ENCODE data around the gene EHMT1.

The EHMT1 gene

DNA sequence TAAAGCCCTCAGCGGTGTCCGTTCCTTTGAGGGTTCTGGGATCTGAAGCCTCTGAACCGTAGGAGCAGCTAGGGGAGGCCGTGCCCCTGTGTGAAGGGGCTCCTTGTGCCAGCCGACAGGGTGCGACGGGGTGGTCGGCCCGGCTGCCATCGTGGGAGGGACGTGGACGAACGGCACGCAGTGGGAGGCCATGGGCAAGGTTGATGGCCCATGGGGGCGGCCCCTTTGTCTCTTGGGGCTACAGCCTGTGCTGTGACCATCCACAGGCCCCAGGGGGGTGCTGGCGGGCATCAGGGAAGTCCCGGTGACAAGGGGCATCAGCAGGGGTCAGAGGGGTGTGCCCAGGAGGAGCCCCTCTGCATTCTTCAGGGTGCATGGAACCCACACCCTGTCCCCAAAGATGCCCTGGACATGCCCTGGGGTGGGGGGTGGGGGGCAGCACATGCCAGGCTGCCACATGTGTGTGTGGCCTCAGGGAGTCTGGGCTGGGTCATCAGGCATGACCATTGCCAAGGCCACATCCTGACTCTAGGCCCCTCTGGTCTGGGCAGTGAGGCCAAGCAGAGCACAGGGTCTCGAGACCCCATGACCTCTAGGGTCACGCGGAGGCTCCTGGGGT, 209.2 kb downstream of the EHMT1 start:
- Histone ChIP-seq H3F3A (ENCODE audit: insufficient read depth, low read length) (no peaks in the 10 kb centered on the region), H3K4me1 (ENCODE audit: low read length) (no peaks in the 10 kb centered on the region), H2AFZ (ENCODE audit: low read length) (no peak overlapping the region), H3K79me2 (ENCODE audit: low read length) (no peaks in the 10 kb centered on the region), H3K4me2 (ENCODE audit: low read depth, low read length) (no peak overlapping the region), H3K9me2 (replicated peaks; ENCODE audit: insufficient read depth, low read length) (no peaks in the 10 kb centered on the region), H3K4me3 (ENCODE audit: low read length) (no peak overlapping the region), H3K9ac (ENCODE audit: low read length) (no peak overlapping the region), H3K27me3 (replicated peaks; ENCODE audit: insufficient read depth, low read length) (no peaks in the 10 kb centered on the region), H3K9me3 (replicated peaks; ENCODE audit: insufficient read depth, low read length) (no peaks in the 10 kb centered on the region), H4K20me1 (ENCODE audit: insufficient read depth, low read length) (no peaks in the 10 kb centered on the region), H3K27ac (ENCODE audit: low read length) (no peak overlapping the region), H3K36me3 (replicated peaks; ENCODE audit: insufficient read depth, low read length) (no peaks in the 10 kb centered on the region)
- TF ChIP-seq EZH2 (optimal IDR thresholded peaks at IDR 0.05; ENCODE audit: low read depth, low read length) (no peak), EZH2phosphoT487 (IDR thresholded peaks at IDR 0.05; ENCODE audit: low read length) (no peak)
- TF ChIP-seq, protein P1, sequence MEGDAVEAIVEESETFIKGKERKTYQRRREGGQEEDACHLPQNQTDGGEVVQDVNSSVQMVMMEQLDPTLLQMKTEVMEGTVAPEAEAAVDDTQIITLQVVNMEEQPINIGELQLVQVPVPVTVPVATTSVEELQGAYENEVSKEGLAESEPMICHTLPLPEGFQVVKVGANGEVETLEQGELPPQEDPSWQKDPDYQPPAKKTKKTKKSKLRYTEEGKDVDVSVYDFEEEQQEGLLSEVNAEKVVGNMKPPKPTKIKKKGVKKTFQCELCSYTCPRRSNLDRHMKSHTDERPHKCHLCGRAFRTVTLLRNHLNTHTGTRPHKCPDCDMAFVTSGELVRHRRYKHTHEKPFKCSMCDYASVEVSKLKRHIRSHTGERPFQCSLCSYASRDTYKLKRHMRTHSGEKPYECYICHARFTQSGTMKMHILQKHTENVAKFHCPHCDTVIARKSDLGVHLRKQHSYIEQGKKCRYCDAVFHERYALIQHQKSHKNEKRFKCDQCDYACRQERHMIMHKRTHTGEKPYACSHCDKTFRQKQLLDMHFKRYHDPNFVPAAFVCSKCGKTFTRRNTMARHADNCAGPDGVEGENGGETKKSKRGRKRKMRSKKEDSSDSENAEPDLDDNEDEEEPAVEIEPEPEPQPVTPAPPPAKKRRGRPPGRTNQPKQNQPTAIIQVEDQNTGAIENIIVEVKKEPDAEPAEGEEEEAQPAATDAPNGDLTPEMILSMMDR (IDR thresholded peaks at IDR 0.05; ENCODE audit: low read length) = no peak
- no peak for DNase-seq

DNA sequence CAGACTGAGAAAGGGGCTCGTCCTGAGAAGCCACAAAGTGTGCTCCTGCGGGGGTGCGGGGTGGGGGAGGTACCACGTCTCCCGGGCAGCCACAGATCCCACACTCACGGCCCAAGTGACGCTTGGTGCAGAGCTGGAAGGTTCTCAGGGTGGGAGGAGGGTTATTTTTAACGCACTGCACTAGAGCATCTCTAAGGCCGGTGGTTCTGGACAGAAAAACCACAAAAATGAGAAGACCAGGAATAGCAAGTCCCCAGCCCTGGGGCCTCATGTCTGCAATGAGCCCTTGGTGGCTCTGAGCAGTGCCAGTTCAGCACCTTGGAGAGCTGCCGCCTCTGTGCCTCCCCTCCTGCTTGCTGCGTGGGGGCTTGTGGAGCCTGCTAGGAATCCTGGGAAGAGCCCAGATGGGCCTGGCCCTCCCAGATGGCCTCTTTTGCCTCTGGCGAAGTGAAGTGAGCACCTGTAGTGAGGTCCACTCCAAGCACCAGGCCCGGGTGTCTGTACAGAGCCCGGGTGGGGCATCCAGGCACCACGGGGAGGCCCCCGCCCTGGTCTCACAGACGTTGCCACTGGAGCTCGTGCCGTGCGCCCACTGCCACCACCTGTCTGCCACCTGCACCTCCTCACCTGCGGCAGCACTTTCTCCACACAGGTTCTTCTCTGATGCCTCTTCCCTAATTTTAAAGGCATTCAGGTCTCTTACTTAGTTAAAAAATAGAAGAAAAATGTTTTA, 209.9 kb downstream of the EHMT1 start:
- no peak for DNase-seq
- no peaks in the 10 kb centered on the region for H3K36me3 ChIP-seq (replicated peaks; ENCODE audit: insufficient read depth, low read length)
- H3K4me3 ChIP-seq (ENCODE audit: low read length) = no peak overlapping the region
- no peaks in the 10 kb centered on the region for H3K4me1 ChIP-seq (ENCODE audit: low read length)
- no peaks in the 10 kb centered on the region for H3K27me3 ChIP-seq (replicated peaks; ENCODE audit: insufficient read depth, low read length)
- H3K79me2 ChIP-seq (ENCODE audit: low read length) = no peaks in the 10 kb centered on the region
- no peak overlapping the region for H3K4me2 ChIP-seq (ENCODE audit: low read depth, low read length)
- H3K27ac ChIP-seq (ENCODE audit: low read length) = no peak overlapping the region
- H3K9me3 ChIP-seq (replicated peaks; ENCODE audit: insufficient read depth, low read length) = no peaks in the 10 kb centered on the region
- H4K20me1 ChIP-seq (ENCODE audit: insufficient read depth, low read length) = no peaks in the 10 kb centered on the region
- H3K9me2 ChIP-seq (replicated peaks; ENCODE audit: insufficient read depth, low read length) = no peaks in the 10 kb centered on the region
- H3F3A ChIP-seq (ENCODE audit: insufficient read depth, low read length) = no peaks in the 10 kb centered on the region
- H3K9ac ChIP-seq (ENCODE audit: low read length) = no peak overlapping the region
- TF ChIP-seq EZH2 (optimal IDR thresholded peaks at IDR 0.05; ENCODE audit: low read depth, low read length) (no peak), EZH2phosphoT487 (IDR thresholded peaks at IDR 0.05; ENCODE audit: low read length) (no peak)
- TF ChIP-seq, protein P1 (IDR thresholded peaks at IDR 0.05; ENCODE audit: low read length) = no peak
- no peak overlapping the region for H2AFZ ChIP-seq (ENCODE audit: low read length)

DNA sequence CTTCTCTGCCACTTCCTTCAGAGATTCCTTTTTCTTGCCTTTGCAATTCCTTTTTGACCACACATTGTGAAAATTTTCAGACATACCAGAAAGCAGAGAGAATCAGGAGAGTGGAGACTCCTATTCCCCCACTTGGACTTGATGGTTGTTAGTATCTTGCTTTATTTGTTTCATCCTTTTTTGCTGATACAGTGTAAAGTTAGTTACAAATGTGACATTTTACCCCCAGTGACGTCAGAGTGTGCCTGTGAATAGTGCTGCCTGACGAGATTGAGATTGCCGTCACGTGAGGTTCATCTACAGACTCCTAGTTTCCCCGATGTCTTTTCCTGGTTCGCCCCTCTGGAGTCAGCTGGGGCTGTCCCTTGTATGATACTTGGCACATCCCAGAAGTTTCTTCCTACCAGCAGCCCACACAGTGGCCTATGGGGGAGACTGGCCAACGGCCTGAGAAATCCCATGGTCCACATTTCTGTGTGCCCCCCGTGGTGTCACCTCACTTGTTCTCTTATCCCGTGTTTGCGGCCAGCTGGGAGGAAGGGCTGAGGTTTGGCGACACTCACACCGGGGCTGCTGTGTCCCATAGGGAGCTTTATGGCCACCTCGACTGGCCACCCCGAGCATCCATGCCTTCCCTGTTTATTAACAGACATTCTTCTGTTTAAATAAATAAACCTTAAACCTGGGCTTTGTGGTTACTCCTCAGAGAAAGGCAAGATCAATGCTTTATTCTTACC, 210.6 kb downstream of the EHMT1 start:
- H3K4me3 ChIP-seq (ENCODE audit: low read length) = no peak overlapping the region
- H4K20me1 ChIP-seq (ENCODE audit: insufficient read depth, low read length) = no peaks in the 10 kb centered on the region
- DNase-seq = no peak
- no peaks in the 10 kb centered on the region for H3K9me2 ChIP-seq (replicated peaks; ENCODE audit: insufficient read depth, low read length)
- no peaks in the 10 kb centered on the region for H3F3A ChIP-seq (ENCODE audit: insufficient read depth, low read length)
- no peaks in the 10 kb centered on the region for H3K4me1 ChIP-seq (ENCODE audit: low read length)
- no peaks in the 10 kb centered on the region for H3K9me3 ChIP-seq (replicated peaks; ENCODE audit: insufficient read depth, low read length)
- no peaks in the 10 kb centered on the region for H3K27me3 ChIP-seq (replicated peaks; ENCODE audit: insufficient read depth, low read length)
- H3K27ac ChIP-seq (ENCODE audit: low read length) = no peak overlapping the region
- H3K4me2 ChIP-seq (ENCODE audit: low read depth, low read length) = no peak overlapping the region
- no peak overlapping the region for H2AFZ ChIP-seq (ENCODE audit: low read length)
- no peaks in the 10 kb centered on the region for H3K36me3 ChIP-seq (replicated peaks; ENCODE audit: insufficient read depth, low read length)
- no peak overlapping the region for H3K9ac ChIP-seq (ENCODE audit: low read length)
- TF ChIP-seq, protein P1 (IDR thresholded peaks at IDR 0.05; ENCODE audit: low read length) = no peak
- TF ChIP-seq EZH2 (optimal IDR thresholded peaks at IDR 0.05; ENCODE audit: low read depth, low read length) (no peak), EZH2phosphoT487 (IDR thresholded peaks at IDR 0.05; ENCODE audit: low read length) (no peak)
- no peaks in the 10 kb centered on the region for H3K79me2 ChIP-seq (ENCODE audit: low read length)

All from MM.1S (cell line).